Stimulated activated CD4-positive, alpha-beta T cell treated with anti-CD3 and anti-CD28 coated beads, Interleukin-12 subunit alpha, Interleukin-12 subunit beta, amount 100 ng/mL, for 4 hours (primary cell): ENCODE results near the gene PSMB10.

ENCODE experiments used
- DNase-seq: peaks from one replicate; pipeline ENCODE4 v3.0.0-alpha.2; 2020

PSMB10 gene

GRCh38 chr16:67963662-67964321 lies 27.1 kb upstream of the PSMB10 start:
- no peak for DNase-seq

GRCh38 chr16:67963292-67963661 lies 26.6 kb upstream of the PSMB10 start:
- DNase-seq: no peak

GRCh38 chr16:67962135-67962534 lies 25.5 kb upstream of the PSMB10 start:
- DNase-seq: no peak

- no peak for DNase-seq
These were observed 24.9 kb upstream of the PSMB10 start for GRCh38 chr16:67961551-67961957.

- DNase-seq: no peak
These were observed 23.1 kb upstream of the PSMB10 start for GRCh38 chr16:67959536-67960329.

- no peak for DNase-seq
These were observed 21.0 kb upstream of the PSMB10 start for GRCh38 chr16:67957622-67958021.

GRCh38 chr16:67954421-67955196 lies 18.0 kb upstream of the PSMB10 start:
- no peak for DNase-seq

- no peak for DNase-seq
These were observed 17.2 kb upstream of the PSMB10 start for GRCh38 chr16:67953641-67954375.

- DNase-seq: no peak
These were observed 14.8 kb upstream of the PSMB10 start for GRCh38 chr16:67951485-67951884.

GRCh38 chr16:67950335-67950843 lies 13.7 kb upstream of the PSMB10 start:
- DNase-seq: no peak

- DNase-seq: no peak
These were observed 13.0 kb upstream of the PSMB10 start for GRCh38 chr16:67949645-67950044.

GRCh38 chr16:67948015-67948414 lies 11.4 kb upstream of the PSMB10 start:
- DNase-seq: no peak

GRCh38 chr16:67946966-67947558 lies 10.4 kb upstream of the PSMB10 start:
- DNase-seq: no peak

- no peak for DNase-seq
These were observed 9.5 kb upstream of the PSMB10 start for GRCh38 chr16:67946128-67946569.

GRCh38 chr16:67945392-67945933 lies 8.8 kb upstream of the PSMB10 start:
- no peak for DNase-seq

GRCh38 chr16:67944690-67945391 lies 8.2 kb upstream of the PSMB10 start:
- DNase-seq: no peak

- DNase-seq: no peak
These were observed 7.2 kb upstream of the PSMB10 start, which contains the start of gene LCAT for GRCh38 chr16:67943619-67944504. Gene LCAT (minus strand): TSS chr16:67944120. CDS start chr16:67944101, 19 bp downstream.

GRCh38 chr16:67943256-67943618 lies 6.6 kb upstream of the PSMB10 start:
- DNase-seq: no peak

GRCh38 chr16:67942510-67943255 lies 6.0 kb upstream of the PSMB10 start:
- no peak for DNase-seq

GRCh38 chr16:67942200-67942509 lies 5.5 kb upstream of the PSMB10 start:
- DNase-seq: no peak
